Activated naive CD4-positive, alpha-beta T cell treated with anti-CD3 and anti-CD28 coated beads, Interleukin-2, amount 50 U/mL, for 24 hours (primary cell): ENCODE data around the gene SYT1.

ENCODE experiments used
- H3K27ac Mint-ChIP-seq: one replicate; pipeline ENCODE4 v1.8.0; 2021; ENCODE audit warnings: mild to moderate bottlenecking, mixed read lengths
- H3K27me3 Mint-ChIP-seq: one replicate; pipeline ENCODE4 v1.8.0; 2021; ENCODE audit warnings: mixed read lengths
- H3K36me3 Mint-ChIP-seq: one replicate; pipeline ENCODE4 v1.8.0; 2021; ENCODE audit warnings: mixed read lengths
- H3K4me1 Mint-ChIP-seq: one replicate; pipeline ENCODE4 v1.8.0; 2021; ENCODE audit warnings: mixed read lengths
- H3K4me3 Mint-ChIP-seq: one replicate; pipeline ENCODE4 v1.8.0; 2021; ENCODE audit warnings: mild to moderate bottlenecking, mixed read lengths
- H3K9me3 Mint-ChIP-seq: one replicate; pipeline ENCODE4 v1.8.0; 2021; ENCODE audit warnings: mixed read lengths

SYT1 gene

GRCh38 chr12:78933014-78933413 lies 68.4 kb downstream of the SYT1 start:
- peaks cover 4% of the 10 kb centered on the region for H3K9me3 Mint-ChIP-seq
- H3K4me3 Mint-ChIP-seq, result no peak overlapping the region
- H3K4me1 Mint-ChIP-seq, result no peaks in the 10 kb centered on the region
- H3K36me3 Mint-ChIP-seq, result no peaks in the 10 kb centered on the region
- no peaks in the 10 kb centered on the region for H3K27me3 Mint-ChIP-seq
- no peak overlapping the region for H3K27ac Mint-ChIP-seq

DNA sequence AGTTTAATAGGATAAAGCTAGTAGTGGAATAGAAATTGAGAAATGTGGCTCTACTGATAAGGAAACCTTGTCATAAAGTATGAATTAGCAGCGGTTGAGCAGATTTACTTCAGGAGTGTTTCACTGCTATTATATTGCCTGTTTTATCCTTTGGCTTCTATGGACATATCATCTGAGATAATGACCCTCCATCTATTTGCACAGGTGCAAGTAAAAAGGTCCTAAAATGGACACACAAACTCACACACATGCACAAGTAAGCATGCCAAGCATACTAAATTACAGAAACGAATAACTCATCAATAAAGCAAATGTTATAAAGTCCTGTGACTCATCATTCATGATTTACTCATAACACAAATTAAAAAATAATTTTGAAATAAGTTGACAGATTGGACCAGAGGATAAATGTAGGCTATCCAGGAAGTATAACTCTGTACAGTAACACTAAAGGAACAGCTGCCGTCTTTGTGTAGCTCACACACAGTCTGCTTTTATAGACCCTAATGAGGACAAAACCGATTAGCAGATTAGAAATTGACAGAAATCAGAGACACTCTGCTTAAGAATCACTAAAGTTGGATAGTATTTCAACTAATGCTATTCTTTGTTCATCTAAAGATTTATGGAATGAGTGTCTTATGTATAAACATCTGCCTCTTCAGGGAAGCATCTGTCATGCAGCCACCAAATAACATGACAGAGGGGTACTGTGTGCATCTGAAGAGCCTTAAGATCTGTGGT lies 73.9 kb downstream of the SYT1 start:
- no peak overlapping the region for H3K27ac Mint-ChIP-seq
- H3K27me3 Mint-ChIP-seq, result no peaks in the 10 kb centered on the region
- no peaks in the 10 kb centered on the region for H3K9me3 Mint-ChIP-seq
- no peaks in the 10 kb centered on the region for H3K36me3 Mint-ChIP-seq
- no peaks in the 10 kb centered on the region for H3K4me1 Mint-ChIP-seq
- H3K4me3 Mint-ChIP-seq, result no peak overlapping the region

GRCh38 chr12:78949532-78949931 lies 85.0 kb downstream of the SYT1 start:
- no peaks in the 10 kb centered on the region for H3K4me1 Mint-ChIP-seq
- no peaks in the 10 kb centered on the region for H3K9me3 Mint-ChIP-seq

DNA sequence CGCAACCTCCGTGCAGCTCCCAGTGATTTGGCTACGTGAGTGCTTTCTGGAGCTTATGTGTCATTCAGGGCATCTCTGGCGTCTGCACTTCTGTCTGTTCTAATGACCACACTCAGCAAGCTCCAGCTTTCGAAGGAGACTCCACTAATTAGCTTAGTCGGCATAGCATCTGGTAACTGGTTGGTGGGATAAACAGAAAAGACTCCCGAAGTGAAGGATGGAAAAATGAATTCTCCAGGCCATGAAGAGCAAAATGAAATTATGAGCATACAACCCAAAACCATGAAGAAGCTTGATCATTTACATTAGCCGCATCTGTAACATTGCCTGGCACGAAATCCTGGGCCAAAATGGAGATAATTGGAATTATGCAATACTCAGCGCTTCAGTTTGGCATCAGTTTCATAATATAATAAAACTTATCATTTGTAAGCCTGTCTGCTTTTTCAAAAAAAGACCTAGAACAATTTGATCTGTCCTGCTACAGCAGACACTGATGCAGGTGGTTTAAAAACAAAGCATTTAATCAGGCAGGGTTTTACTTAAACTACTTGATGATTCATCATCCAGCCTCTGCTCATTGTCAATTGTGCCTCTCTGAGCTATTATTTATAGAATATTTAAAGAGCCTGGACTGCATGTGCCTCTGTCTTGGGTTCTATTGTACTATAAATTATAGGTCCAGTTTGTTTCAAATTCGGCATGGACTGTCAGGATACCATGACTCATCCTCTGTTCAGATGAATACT lies 87.4 kb downstream of the SYT1 start:
- Mint-ChIP-seq H3K9me3 (no peaks in the 10 kb centered on the region), H3K27ac (no peak overlapping the region), H3K27me3 (no peaks in the 10 kb centered on the region), H3K36me3 (no peaks in the 10 kb centered on the region), H3K4me3 (no peak overlapping the region), H3K4me1 (no peaks in the 10 kb centered on the region)

More at GRCh38 chr12:78949532-78949931, 85.0 kb downstream of the SYT1 start:
- Mint-ChIP-seq H3K27ac (no peak overlapping the region), H3K36me3 (no peaks in the 10 kb centered on the region), H3K27me3 (no peaks in the 10 kb centered on the region), H3K4me3 (no peak overlapping the region)

- Mint-ChIP-seq H3K27ac (no peak overlapping the region), H3K27me3 (no peaks in the 10 kb centered on the region), H3K36me3 (no peaks in the 10 kb centered on the region), H3K4me3 (no peak overlapping the region), H3K4me1 (no peaks in the 10 kb centered on the region), H3K9me3 (no peaks in the 10 kb centered on the region)
Measured at GRCh38 chr12:78952552-78952929, 88.0 kb downstream of the SYT1 start.

- H3K4me3 Mint-ChIP-seq, result no peak overlapping the region
- H3K4me1 Mint-ChIP-seq, result no peaks in the 10 kb centered on the region
- no peaks in the 10 kb centered on the region for H3K27me3 Mint-ChIP-seq
- H3K27ac Mint-ChIP-seq, result no peak overlapping the region
- no peaks in the 10 kb centered on the region for H3K9me3 Mint-ChIP-seq
- H3K36me3 Mint-ChIP-seq, result no peaks in the 10 kb centered on the region
Measured at GRCh38 chr12:78958941-78959340, 94.4 kb downstream of the SYT1 start.

- H3K27ac Mint-ChIP-seq, result no peak overlapping the region
- no peaks in the 10 kb centered on the region for H3K36me3 Mint-ChIP-seq
- no peak overlapping the region for H3K4me3 Mint-ChIP-seq
- H3K9me3 Mint-ChIP-seq, result no peaks in the 10 kb centered on the region
- no peaks in the 10 kb centered on the region for H3K27me3 Mint-ChIP-seq
- H3K4me1 Mint-ChIP-seq, result no peaks in the 10 kb centered on the region
Measured at GRCh38 chr12:78959556-78959955, 95.0 kb downstream of the SYT1 start.

GRCh38 chr12:78961171-78961570 lies 96.6 kb downstream of the SYT1 start:
- no peaks in the 10 kb centered on the region for H3K27me3 Mint-ChIP-seq
- H3K36me3 Mint-ChIP-seq, result no peaks in the 10 kb centered on the region
- H3K27ac Mint-ChIP-seq, result no peak overlapping the region
- no peaks in the 10 kb centered on the region for H3K9me3 Mint-ChIP-seq
- H3K4me3 Mint-ChIP-seq, result no peak overlapping the region
- no peaks in the 10 kb centered on the region for H3K4me1 Mint-ChIP-seq

DNA sequence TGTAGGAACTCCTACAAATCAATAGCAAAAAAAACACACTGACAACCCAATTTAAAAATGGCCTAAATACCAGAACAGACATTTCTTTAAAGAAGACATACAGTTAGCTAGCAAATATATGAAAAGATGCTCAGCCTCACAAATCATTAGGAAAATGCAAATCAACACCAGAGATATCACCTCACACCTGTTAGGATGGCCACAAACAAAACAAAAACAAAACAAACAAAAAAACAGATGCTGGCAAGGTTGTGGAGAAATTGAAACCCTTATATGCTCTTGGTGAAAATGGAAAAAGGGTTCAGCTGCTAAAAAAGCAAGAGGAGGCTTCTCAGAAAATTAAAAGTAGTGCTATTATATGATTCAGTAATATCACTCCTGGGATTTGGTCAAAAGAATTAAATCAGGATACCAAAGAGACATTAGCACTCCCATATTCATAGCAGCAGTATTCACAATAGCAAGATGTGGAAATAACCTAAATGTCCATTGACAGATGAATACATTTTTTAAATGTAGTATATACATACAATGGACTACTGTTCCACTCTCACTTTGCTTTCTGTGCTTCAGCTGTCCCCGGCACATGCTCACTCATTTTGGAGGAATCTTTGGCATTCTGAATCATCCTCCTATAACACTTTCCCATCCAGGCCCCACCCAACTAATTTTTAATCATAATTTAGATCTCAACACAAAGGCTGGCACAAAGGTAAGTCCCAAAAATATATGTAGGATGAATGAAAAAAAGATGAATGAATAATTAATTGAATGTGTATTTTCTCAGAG lies 99.1 kb downstream of the SYT1 start:
- no peaks in the 10 kb centered on the region for H3K36me3 Mint-ChIP-seq

DNA sequence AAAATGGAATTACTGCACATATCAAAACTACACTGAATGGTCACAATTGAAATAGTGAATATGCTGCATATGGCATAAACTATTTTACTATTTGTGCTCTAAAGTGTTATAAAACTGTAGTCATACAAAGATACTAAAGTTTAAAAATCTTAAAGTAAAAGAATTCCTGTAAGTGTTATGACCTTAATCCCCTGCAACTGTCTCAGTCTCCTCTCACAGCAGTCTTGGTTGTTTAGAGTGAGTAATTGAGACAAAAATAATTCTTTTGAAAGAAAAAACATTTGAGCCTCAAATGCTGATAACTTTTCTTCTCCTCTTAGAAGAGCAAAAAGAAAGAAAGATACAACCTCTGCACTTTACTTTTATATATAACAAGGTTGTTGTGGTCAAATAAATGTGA lies 99.9 kb downstream of the SYT1 start:
- H3K9me3 Mint-ChIP-seq, result no peaks in the 10 kb centered on the region
- H3K4me1 Mint-ChIP-seq, result no peaks in the 10 kb centered on the region
- no peaks in the 10 kb centered on the region for H3K36me3 Mint-ChIP-seq
- no peak overlapping the region for H3K4me3 Mint-ChIP-seq
- no peaks in the 10 kb centered on the region for H3K27me3 Mint-ChIP-seq
- no peak overlapping the region for H3K27ac Mint-ChIP-seq

More for the DNA sequence above, 99.1 kb downstream of the SYT1 start:
- Mint-ChIP-seq H3K4me3 (no peak overlapping the region), H3K27me3 (no peaks in the 10 kb centered on the region), H3K9me3 (no peaks in the 10 kb centered on the region), H3K27ac (no peak overlapping the region), H3K4me1 (no peaks in the 10 kb centered on the region)

GRCh38 chr12:78966062-78966461 lies 101.5 kb downstream of the SYT1 start:
- Mint-ChIP-seq H3K27me3 (no peaks in the 10 kb centered on the region), H3K27ac (no peak overlapping the region), H3K36me3 (no peaks in the 10 kb centered on the region), H3K4me3 (no peak overlapping the region), H3K9me3 (no peaks in the 10 kb centered on the region), H3K4me1 (no peaks in the 10 kb centered on the region)

DNA sequence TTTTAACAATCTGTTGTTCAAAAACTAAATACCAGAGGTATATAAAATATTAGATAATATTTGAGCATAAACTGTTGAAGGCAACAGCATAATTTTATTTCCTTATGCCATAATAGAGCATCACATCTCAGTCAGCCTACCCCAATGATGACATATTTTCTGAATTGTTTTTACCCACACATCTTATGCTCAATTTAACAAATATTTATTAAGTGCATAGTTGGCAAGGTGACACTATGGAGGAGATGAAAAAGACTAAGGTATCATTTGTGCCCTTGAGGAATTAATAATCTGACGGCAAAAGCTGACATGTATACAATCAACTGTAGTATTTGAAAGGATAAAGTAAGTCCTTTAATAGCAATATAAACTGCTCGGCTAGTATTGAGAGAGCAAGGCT lies 102.4 kb downstream of the SYT1 start:
- H3K27ac Mint-ChIP-seq, result no peak overlapping the region
- no peaks in the 10 kb centered on the region for H3K4me1 Mint-ChIP-seq
- H3K4me3 Mint-ChIP-seq, result no peak overlapping the region
- H3K9me3 Mint-ChIP-seq, result no peaks in the 10 kb centered on the region
- H3K36me3 Mint-ChIP-seq, result no peaks in the 10 kb centered on the region
- H3K27me3 Mint-ChIP-seq, result no peaks in the 10 kb centered on the region

- Mint-ChIP-seq H3K27ac (no peak overlapping the region), H3K9me3 (no peaks in the 10 kb centered on the region), H3K36me3 (no peaks in the 10 kb centered on the region), H3K27me3 (no peaks in the 10 kb centered on the region), H3K4me1 (no peaks in the 10 kb centered on the region), H3K4me3 (no peak overlapping the region)
Measured at GRCh38 chr12:78968226-78968625, 103.7 kb downstream of the SYT1 start.

GRCh38 chr12:78970041-78970440 lies 105.5 kb downstream of the SYT1 start:
- Mint-ChIP-seq H3K4me1 (no peaks in the 10 kb centered on the region), H3K9me3 (no peaks in the 10 kb centered on the region), H3K36me3 (no peaks in the 10 kb centered on the region), H3K27me3 (no peaks in the 10 kb centered on the region), H3K4me3 (no peak overlapping the region), H3K27ac (no peak overlapping the region)

- no peak overlapping the region for H3K4me3 Mint-ChIP-seq
- no peaks in the 10 kb centered on the region for H3K9me3 Mint-ChIP-seq
- no peak overlapping the region for H3K27ac Mint-ChIP-seq
- H3K36me3 Mint-ChIP-seq, result no peaks in the 10 kb centered on the region
- no peaks in the 10 kb centered on the region for H3K27me3 Mint-ChIP-seq
- no peaks in the 10 kb centered on the region for H3K4me1 Mint-ChIP-seq
Measured at GRCh38 chr12:78977304-78977867, 112.8 kb downstream of the SYT1 start.
